Stomach (tissue), 4 donors: ENCODE measurements around the gene ESYT2.

ENCODE experiments used
- POLR2A ChIP-seq, 4 donors: fragments of 450-650 bp; IDR thresholded peaks; one replicate each; pipeline ENCODE4 v1.6.1; 2016; ENCODE audit warnings: antibody characterized with exemption in 4 of 4, control low read depth in 2 of 4, mild to moderate bottlenecking in 1 of 4, moderate library complexity in 1 of 4
- TF ChIP-seq, protein P1 (sequence below), 7 experiments: fragments of 450-650 bp in 4 of 7; fragments of 200-600 bp in 3 of 7; sonication (generic) in 3 of 7; IDR thresholded peaks; one replicate each; pipeline ENCODE4 v1.5.1; 2016 to 2019; ENCODE audit warnings: antibody characterized with exemption in 7 of 7, control low read depth in 2 of 7, mild to moderate bottlenecking in 1 of 7

DNA sequence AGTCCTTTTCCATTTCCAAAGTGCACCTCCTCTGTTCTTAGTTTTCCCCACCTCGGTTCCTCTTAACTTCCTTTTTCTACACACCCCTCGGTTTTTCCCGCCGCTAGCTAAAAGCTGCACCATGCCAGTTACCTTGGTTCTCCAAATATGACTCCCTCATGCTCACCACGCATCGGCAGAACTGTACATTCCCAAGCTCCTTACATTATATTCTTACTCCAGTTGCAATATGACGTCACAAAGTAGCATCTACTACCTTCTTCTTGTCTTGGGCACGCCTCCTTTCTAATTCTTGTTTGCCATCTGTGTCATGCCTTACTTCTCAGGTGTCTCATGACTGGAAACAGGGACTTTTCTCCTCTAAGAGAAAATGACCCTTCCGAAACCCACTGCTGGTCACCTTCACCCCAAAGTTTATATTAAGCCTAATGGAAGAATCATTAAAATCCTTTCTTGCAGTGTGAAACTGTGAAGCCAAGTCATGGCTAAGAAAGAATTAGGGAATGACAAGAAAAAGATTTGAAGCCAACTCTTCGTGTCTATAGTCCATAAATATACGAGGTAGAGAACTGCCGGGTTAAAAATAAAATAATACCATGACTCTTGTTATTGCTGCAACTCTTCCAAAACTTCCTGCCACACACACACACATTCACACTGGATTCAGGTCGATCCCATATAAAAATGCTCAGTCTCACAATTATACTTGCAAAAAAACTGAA lies 1.7 kb downstream of the ESYT2 start:
- TF ChIP-seq, protein P1, sequence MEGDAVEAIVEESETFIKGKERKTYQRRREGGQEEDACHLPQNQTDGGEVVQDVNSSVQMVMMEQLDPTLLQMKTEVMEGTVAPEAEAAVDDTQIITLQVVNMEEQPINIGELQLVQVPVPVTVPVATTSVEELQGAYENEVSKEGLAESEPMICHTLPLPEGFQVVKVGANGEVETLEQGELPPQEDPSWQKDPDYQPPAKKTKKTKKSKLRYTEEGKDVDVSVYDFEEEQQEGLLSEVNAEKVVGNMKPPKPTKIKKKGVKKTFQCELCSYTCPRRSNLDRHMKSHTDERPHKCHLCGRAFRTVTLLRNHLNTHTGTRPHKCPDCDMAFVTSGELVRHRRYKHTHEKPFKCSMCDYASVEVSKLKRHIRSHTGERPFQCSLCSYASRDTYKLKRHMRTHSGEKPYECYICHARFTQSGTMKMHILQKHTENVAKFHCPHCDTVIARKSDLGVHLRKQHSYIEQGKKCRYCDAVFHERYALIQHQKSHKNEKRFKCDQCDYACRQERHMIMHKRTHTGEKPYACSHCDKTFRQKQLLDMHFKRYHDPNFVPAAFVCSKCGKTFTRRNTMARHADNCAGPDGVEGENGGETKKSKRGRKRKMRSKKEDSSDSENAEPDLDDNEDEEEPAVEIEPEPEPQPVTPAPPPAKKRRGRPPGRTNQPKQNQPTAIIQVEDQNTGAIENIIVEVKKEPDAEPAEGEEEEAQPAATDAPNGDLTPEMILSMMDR (IDR thresholded peaks at IDR 0.05), result no peak
- no peak for TF ChIP-seq POLR2A (IDR thresholded peaks at IDR 0.05)
